GM18951 (cell line): Measurements from ENCODE around the gene TBC1D22B.

ENCODE experiments used
- POLR2A ChIP-seq: IDR thresholded peaks from 4 replicates; pipeline ENCODE4 v1.6.1; 2011; ENCODE audit warnings: mild to moderate bottlenecking; ENCODE audit not compliant: insufficient read length, insufficient read depth; ENCODE audit errors: extremely low read depth
- in situ Hi-C: fragments of 300-500 bp; cut with MboI; formaldehyde crosslinking; loops from one replicate; pipeline ENCODE4 v1.12.0; 2022; ENCODE audit warnings: low sequenced_read_pairs, mixed read lengths, inconsistent platforms; ENCODE audit not compliant: unreplicated experiment

TBC1D22B gene

DNA sequence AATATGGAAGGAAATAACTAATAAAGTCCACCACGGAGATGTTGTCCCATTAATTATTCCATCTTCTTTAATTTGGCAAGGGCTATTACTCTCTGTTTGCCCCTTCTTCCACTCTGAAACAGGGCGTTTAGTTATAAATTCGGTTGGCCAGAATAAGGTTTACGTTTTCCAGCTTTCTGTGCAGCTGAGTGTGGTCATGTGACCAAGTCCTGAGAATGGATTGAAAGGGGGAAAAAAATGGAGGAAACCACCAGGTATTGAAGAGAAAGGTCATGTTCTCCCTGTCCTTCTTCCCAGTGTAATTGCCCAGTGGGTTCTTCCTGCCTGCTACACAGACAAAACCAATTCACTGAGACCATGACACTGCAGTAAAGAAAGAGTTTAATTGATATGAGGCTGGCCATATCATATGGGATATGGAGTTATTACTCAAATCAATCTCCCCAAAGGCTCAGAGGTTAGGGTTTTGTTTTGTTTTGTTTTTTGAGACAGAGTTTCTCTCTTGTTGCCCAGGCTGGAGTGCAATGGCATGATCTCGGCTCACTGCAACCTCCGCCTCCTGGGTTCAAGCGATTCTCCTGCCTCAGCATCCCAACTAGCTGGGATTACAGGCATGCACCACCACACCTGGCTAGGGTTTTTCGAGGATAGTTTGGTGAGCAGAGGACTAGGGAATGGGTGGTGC is 14.3 kb upstream of the TBC1D22B start:
- TF ChIP-seq POLR2A = no peak
- in situ Hi-C loops = no loop called here

DNA sequence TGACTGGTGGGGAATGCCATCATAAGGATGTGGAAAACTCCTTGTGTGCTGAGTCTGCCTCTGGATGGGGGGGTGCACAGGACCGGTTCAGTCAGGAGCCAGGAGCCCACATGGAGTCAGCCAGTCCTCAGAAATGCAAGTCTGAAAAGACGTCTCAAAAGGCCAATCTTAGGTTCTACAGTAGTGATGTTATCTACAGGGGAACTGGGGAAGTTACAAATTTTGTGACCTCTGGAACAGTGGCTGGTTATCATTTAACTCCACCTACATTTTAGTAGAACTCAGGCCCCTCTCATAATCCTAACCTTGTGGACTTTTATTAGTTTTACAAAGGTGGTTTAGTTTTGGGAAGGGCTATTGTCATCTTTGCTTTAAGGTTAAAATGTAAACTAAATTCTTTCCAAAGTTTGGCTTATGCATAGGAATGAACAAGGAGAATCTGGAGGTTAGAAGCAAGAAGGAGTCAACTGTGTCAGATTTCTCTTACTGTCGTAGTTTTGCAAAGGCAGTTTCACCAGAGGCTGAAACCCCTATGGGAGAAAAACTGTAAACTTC is 13.7 kb upstream of the TBC1D22B start:
- in situ Hi-C loops = no loop called here
- no peak for TF ChIP-seq POLR2A

DNA sequence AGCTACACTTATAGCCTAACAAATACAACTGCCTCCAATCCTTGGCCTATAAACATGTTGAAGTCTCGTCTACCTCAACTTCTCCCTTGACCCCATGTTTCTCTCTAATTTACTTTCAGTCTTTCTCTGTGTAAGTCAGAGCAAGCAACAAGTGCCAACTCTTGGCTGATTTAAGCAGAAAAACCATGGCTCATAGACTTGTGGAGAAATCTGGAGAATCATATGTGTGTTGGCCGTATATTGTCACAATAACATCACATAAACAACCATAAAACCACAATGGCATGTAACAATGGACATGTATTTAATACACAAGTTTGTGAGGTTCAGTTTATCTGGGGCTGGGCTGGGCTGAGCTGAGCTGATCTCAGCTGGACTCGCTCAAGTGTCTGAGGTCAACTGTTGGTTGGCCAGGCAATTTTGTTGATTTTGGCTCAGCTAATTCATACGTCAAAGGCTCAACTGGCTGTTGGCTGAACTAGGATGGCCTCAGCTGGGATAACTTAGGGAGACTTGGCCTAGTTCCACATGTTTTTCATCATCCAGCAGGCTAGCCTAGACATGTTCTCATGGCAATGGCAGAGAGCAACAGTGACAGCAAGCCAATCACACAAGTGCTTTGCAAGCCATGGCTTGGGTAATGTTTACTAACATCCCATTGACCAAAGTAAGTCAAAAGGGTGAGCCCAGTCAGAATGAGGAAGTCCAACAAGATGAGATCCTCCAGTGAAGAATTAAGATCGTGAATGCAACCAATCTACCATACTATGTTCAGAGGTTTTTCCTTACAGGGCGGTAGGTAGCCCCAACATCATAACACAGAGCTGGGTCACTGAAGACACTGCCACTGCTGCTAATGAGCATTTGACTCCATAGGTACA is 12.9 kb upstream of the TBC1D22B start:
- no peak for TF ChIP-seq POLR2A
- in situ Hi-C loops = no loop called here

DNA sequence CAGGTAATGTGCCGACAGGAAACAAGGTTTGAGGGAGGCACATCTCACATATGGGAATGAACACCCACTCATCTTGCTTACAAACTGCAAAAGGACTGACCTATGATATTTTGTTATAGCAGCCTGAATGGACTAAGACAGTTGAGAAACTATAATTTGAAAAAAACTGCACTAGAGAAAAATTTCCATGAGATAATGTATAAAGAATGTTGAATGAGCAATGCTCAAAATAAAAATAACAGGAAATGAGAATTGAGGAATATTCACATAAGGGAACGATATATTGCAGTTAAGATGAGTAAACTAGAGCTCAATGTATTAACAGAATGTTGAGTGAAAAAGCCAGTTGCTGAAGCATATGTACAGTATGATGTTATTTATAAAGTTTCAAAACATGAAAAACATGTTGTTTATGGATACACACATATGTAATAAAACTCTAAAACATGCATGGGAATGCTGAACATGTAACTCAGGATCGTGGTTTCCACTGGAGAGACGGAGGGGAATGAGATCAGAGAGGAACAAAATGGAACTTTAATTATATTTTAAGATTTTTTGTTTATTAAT is 6.3 kb upstream of the TBC1D22B start:
- no peak for TF ChIP-seq POLR2A
- in situ Hi-C loops = no loop called here

DNA sequence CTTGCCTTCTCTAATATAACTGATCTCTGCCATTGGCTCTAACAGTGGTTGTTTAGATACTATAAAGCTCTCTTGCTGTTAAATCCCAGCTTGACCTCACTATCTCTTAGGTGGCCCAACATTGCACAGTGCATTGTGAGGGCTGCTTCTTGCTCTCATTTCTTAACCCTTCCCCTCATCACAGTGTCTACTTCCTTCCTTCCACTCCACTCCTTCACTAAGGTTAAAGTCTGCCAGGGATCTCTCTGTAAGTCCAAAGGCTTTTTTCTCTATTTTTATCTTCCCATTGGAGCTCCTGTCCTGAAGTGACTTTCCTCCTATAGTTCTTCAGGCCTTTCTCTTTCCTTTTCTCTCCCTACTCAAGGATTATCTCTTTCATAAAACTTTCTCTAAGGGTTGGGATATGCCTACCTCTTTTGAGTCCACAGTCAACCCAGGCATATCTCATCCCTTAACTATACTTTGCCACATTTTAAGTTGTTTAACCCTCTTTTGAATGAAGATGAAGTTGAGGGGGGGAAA is 4.0 kb upstream of the TBC1D22B start:
- in situ Hi-C loops = no loop called here
- no peak for TF ChIP-seq POLR2A

DNA sequence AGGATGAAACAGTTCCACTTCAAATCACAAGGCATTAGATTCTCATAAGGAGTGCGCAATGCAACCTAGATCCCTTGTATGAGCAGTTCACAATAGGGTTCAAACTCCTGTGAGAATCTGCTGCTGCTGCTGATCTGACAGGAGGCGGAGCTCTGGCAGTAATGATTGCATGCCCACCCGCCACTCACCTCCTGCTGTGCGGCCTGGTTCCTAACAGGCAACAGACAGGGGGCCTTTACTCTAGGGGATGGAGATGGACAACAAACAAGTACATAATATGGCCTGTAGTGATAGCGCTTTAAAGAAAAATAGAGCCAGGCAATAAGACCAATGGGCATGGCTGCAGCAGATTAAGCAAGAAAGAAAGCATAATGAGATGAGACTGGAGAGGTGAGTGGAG is 2.7 kb upstream of the TBC1D22B start:
- no peak for TF ChIP-seq POLR2A
- in situ Hi-C loops = no loop called here

DNA sequence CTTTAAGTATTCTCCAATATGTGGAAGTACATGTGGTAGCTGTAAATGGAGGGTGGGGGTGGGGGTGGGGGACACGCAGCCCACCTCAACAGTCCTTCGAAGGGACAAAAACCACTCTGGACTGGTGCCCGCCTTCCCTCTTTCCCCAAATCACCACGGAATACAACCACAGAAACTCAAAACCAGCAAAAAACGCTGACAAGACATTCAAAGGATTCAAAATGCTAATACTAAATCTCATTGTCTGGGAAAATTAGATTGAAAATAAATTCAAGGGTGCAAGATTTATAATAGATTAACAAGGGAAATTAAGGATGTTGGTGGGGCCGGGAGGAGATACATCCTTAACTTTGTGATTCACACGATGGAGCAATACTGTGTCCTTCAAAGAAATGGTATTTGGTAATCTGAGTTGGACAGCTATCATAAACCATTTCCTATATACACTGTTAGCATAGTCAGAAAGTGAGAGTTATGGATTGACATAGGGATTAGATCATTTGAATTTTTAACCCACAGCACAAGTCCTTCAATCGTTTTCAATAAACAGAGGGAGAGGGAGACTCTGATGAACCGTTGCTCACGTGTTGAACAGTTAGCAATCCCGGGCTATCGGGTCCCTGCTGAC is 766 bp upstream of the TBC1D22B start:
- in situ Hi-C loops = no loop called here
- no peak for TF ChIP-seq POLR2A

DNA sequence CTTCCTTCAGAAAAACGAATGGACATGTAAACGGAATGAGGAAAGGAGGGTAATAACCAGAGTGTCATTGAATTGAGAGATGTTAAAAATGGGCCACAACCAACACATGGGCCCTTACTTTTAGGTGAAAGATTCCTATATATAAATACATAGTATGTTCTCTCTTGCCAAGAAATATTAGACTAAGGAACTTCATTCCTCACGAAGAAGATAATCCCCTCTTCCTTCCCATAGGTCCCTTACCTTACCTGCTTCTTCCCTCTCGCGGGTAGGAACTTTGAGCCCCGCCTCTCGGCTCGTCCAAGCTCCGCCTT is 295 bp upstream of the TBC1D22B start:
- in situ Hi-C loops = no loop called here

DNA sequence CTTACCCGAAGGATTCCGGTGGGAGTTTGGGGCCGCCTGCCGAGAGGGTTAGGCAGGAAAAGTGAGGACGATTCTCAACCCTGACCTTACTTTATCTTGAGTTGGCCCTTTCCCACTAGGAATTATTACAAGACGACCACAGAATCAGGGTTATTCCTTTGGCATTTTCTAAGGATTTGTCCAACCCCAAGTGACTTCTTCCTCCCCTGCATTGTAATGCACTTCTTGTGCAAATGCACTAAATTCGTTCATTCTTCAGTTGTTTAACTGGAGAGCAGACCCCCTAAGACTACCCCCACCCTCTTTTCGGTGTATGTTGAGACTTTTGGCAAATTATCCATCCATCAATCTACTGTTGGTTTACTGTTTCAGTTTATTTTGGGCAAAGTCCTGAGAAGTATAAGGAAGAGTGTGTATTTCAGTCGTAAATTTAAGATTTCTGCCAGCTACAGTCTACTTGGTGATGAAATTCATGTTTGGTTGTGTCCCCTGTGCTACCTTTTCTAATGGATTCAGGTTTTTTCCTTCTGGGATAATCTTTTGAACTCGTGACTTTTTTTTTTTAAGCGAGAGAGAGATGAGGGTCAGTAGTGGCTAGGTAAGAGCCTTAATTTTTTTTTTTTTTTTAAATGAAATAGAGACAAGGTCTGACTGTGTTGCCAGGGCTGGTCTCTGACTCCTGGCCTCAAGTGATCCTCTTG is 983 bp downstream of the TBC1D22B start:
- TF ChIP-seq POLR2A = no peak
- in situ Hi-C loops = no loop called here

More for the DNA sequence above, 295 bp upstream of the TBC1D22B start:
- TF ChIP-seq POLR2A = no peak

DNA sequence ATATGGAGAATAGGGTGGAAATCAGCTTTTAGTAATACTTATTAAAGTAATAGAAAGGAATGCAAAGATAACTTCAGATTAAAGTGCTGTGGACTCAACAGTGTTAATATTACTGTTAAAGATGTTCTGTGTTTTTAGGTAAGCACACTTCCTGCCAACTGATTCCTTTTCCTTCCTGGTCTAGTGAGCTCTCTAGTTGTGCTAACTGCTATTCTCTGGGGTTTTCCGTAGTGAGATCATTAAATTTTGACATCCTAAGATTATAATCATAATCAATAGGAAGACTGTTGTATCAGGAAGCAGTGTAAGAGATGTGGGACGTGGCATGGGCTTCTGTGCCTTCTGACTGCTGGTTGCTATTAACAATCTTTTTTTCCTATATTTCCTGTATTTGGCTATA is 1.6 kb downstream of the TBC1D22B start:
- TF ChIP-seq POLR2A = no peak
- in situ Hi-C loops = no loop called here

DNA sequence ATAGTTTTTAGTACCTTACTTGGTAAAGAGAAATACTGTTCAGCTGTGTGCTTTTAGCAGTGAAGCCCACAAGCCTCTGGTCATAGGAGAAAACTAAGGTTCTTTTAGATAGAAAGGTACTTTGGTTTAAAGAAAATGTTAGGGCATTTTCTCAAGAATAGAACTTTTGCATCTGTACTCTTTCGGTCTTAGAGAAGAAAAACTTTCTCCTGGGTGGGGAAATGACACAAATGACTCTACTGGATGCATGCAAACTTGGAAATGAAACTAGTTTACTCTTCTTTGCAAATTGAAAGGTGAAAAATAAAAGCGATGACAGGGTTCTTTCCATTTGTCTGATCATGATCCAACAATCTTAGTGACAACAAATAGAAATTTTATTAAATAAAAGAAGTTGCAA is 2.5 kb downstream of the TBC1D22B start:
- in situ Hi-C loops = no loop called here
- no peak for TF ChIP-seq POLR2A

DNA sequence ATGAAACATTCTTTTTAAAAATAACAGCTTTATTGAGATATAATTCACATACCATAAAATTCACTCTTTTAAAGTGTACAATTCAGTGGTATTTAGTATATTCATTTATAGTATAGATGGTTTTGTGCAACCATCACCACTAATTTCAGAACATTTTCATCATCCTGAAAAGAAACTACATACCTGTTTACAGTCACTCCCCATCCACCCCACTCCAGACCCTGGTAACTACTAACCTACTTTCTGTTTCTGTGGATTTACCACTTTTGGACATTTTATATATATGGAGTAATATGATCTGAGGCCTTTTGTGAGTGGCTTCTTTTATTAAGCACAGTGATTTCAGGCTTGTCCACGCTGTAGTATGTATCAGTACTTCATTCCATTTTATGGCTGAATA is 2.9 kb downstream of the TBC1D22B start:
- TF ChIP-seq POLR2A = no peak
- in situ Hi-C loops = no loop called here
